ENCODE data around the gene UROC1. TPM values are rescaled to one million over a fixed set of nuclear protein-coding genes. Genes with fewer than 3 reads are reported as not detected.

The UROC1 gene
- total RNA-seq, 4 donors from 2014 or later, result not detected

GRCh38 chr3:126501054-126501453, 16.5 kb downstream of the UROC1 start:
- DNase-seq, result no peak
- intact Hi-C loops (cut with DNase I), result no loop called here
- TF ChIP-seq POLR2A (IDR thresholded peaks at IDR 0.05) (no peak), CTCF (IDR thresholded peaks at IDR 0.05) (no peak)

GRCh38 chr3:126500016-126500415, 17.6 kb downstream of the UROC1 start:
- no peak for DNase-seq
- TF ChIP-seq POLR2A (IDR thresholded peaks at IDR 0.05) (no peak), CTCF (IDR thresholded peaks at IDR 0.05) (no peak)
- Histone ChIP-seq H3K4me3 (no peak overlapping the region), H3K27me3 (peaks cover 0 to 4% (median 0%) of the 10 kb centered on the region in 4 donors), H3K4me1 (no peaks in the 10 kb centered on the region), H3K27ac (no peak overlapping the region), H3K9me3 (no peaks in the 10 kb centered on the region), H3K36me3 (no peaks in the 10 kb centered on the region)
- 73% methylated on average over 7 of the region's 7 CpGs; no CpG with 5 or more reads in 1 of the 2 donors for WGBS, 2 donors
- intact Hi-C loops (cut with DNase I), result no loop called here

More at GRCh38 chr3:126501054-126501453, 16.5 kb downstream of the UROC1 start:
- H3K9me3 ChIP-seq, result no peaks in the 10 kb centered on the region
- H3K4me1 ChIP-seq, result no peaks in the 10 kb centered on the region
- peaks cover 0 to 14% (median 0%) of the 10 kb centered on the region in 4 donors for H3K27me3 ChIP-seq
- H3K27ac ChIP-seq, result no peak overlapping the region
- no peak overlapping the region for H3K4me3 ChIP-seq
- WGBS, 2 donors, result 47% methylated on average over 2 to 3 of the region's 5 CpGs
- H3K36me3 ChIP-seq, result no peaks in the 10 kb centered on the region

- Histone ChIP-seq H3K27ac (no peak overlapping the region), H3K4me1 (no peaks in the 10 kb centered on the region), H3K36me3 (no peaks in the 10 kb centered on the region), H3K4me3 (no peak overlapping the region), H3K27me3 (no peaks in the 10 kb centered on the region), H3K9me3 (no peaks in the 10 kb centered on the region)
- intact Hi-C loops (cut with DNase I), result no loop called here
- DNase-seq, result no peak
- 92 to 93% methylated on average over 7 of the region's 9 CpGs for WGBS, 2 donors
- TF ChIP-seq POLR2A (IDR thresholded peaks at IDR 0.05) (no peak), CTCF (IDR thresholded peaks at IDR 0.05) (no peak)
Measured at GRCh38 chr3:126499401-126499800, 18.2 kb downstream of the UROC1 start.

- H3K27me3 ChIP-seq, result no peaks in the 10 kb centered on the region
- intact Hi-C loops (cut with DNase I), result no loop called here
- 43 to 56% methylated on average over 4 of the region's 10 CpGs for WGBS, 2 donors
- no peaks in the 10 kb centered on the region for H3K36me3 ChIP-seq
- no peak overlapping the region for H3K4me3 ChIP-seq
- TF ChIP-seq POLR2A (IDR thresholded peaks at IDR 0.05), result no peak
- no peak for TF ChIP-seq CTCF (IDR thresholded peaks at IDR 0.05)
- no peaks in the 10 kb centered on the region for H3K4me1 ChIP-seq
- H3K27ac ChIP-seq, result no peak overlapping the region
- DNase-seq, result no peak
- no peaks in the 10 kb centered on the region for H3K9me3 ChIP-seq
Measured at GRCh38 chr3:126498929-126499328, 18.6 kb downstream of the UROC1 start.

- DNase-seq, result no peak
- Histone ChIP-seq H3K27ac (no peak overlapping the region), H3K4me3 (no peak overlapping the region), H3K36me3 (no peaks in the 10 kb centered on the region), H3K4me1 (no peaks in the 10 kb centered on the region), H3K27me3 (no peaks in the 10 kb centered on the region), H3K9me3 (no peaks in the 10 kb centered on the region)
- intact Hi-C loops (cut with DNase I), result no loop called here
- 76 to 80% methylated on average over 2 to 4 of the region's 4 CpGs for WGBS, 2 donors
- TF ChIP-seq CTCF (IDR thresholded peaks at IDR 0.05), result no peak
- TF ChIP-seq POLR2A (IDR thresholded peaks at IDR 0.05), result no peak
Measured at GRCh38 chr3:126498461-126498860, 19.1 kb downstream of the UROC1 start.
